ENCODE data around the gene ACMSD.

DNA sequence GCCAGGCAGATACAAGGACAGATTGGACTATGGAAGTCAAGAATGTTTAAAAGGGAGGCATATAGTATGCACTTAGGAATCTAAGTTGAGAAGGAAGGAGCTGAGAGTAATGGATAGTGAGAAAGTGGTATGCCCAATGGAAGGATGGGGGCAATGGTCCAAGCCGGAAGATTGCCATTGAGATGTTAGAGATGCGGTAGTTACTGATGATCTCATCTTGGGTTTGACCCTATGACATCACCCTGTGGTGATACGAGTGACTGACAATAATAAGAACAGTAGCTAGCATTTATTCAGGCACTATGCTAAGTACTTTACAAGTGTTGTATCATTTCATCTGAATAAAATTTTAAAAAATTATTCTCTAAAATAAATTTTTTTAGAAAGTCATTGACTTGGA, 38.5 kb upstream of the ACMSD start:
- TF ChIP-seq, protein P1, sequence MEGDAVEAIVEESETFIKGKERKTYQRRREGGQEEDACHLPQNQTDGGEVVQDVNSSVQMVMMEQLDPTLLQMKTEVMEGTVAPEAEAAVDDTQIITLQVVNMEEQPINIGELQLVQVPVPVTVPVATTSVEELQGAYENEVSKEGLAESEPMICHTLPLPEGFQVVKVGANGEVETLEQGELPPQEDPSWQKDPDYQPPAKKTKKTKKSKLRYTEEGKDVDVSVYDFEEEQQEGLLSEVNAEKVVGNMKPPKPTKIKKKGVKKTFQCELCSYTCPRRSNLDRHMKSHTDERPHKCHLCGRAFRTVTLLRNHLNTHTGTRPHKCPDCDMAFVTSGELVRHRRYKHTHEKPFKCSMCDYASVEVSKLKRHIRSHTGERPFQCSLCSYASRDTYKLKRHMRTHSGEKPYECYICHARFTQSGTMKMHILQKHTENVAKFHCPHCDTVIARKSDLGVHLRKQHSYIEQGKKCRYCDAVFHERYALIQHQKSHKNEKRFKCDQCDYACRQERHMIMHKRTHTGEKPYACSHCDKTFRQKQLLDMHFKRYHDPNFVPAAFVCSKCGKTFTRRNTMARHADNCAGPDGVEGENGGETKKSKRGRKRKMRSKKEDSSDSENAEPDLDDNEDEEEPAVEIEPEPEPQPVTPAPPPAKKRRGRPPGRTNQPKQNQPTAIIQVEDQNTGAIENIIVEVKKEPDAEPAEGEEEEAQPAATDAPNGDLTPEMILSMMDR (conservative IDR thresholded peaks at IDR 0.05; ENCODE audit: low read depth, low read length), result no peak
- TF ChIP-seq EZH2 (IDR thresholded peaks at IDR 0.05; ENCODE audit: low read length, unreplicated experiment) (no peak), EZH2phosphoT487 (IDR thresholded peaks at IDR 0.05; ENCODE audit: borderline replicate concordance, low read length) (no peak)

All from PC-3 (cell line).